EL (cell line): ENCODE results near the gene MACF1.

Experiments used
- DNase-seq: peaks from one replicate; pipeline ENCODE4 v3.0.0-alpha.2; 2016

The MACF1 gene

GRCh38 chr1:39214021-39214713 lies 9.7 kb downstream of the MACF1 start:
- peak; percentile 44 for DNase-seq

- no peak for DNase-seq
Observed at GRCh38 chr1:39214714-39214997, 10.2 kb downstream of the MACF1 start.

GRCh38 chr1:39214998-39215873 lies 10.7 kb downstream of the MACF1 start:
- DNase-seq: peak; percentile 46

- no peak for DNase-seq
Observed at GRCh38 chr1:39216771-39217170, 12.3 kb downstream of the MACF1 start.

- no peak for DNase-seq
Observed at GRCh38 chr1:39220891-39221870, 16.7 kb downstream of the MACF1 start.

DNA sequence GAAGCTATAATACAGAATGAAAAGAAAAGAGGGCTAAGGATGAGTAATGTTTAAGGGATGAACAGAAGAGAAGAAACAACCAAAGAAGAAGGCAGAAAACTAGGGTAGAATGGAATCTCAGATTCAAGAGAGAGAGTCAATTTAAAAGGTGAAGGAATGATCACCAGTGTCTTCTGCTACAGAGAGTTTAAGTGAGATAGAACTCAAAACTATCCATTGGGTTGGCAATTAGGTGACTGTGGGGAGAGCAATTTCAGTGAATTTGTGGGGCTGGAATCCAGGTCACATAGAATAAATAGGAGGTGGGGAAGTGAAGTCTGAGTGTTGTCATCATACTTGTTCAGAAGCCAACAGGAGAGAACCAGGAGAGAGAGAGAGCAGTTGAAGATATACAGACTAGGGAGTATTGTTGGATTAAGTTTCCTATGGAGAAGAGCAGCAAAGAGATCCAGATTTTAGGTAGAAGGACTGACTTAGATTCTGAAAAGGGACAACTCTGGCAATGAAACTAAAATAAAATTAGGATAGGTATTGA lies 19.9 kb downstream of the MACF1 start:
- no peak for DNase-seq

DNA sequence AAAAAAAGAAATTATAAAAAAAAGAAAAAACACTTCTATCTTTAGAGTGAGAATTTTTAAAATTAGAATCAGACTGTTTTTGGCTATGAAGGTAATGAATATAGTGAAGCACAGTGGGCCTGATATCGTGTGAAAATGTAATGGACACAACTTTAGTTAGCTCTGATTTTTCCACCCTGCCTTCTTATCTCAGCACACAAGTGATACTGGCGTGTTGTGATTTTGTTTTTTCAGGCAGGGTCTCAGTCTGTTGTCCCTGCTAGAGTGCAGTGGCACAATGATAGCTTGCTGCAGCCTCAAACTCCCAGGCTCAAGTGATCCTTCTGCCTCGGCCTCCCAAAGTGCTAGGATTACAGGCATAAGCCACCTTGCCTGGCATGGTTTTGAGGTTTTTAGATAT lies 22.3 kb downstream of the MACF1 start:
- no peak for DNase-seq

GRCh38 chr1:39228252-39228651 lies 23.8 kb downstream of the MACF1 start:
- DNase-seq: no peak

- DNase-seq: no peak
Observed at GRCh38 chr1:39229504-39229903, 25.0 kb downstream of the MACF1 start.

- DNase-seq: peak; percentile 61
Observed at GRCh38 chr1:39230261-39231190, 26.0 kb downstream of the MACF1 start.

DNA sequence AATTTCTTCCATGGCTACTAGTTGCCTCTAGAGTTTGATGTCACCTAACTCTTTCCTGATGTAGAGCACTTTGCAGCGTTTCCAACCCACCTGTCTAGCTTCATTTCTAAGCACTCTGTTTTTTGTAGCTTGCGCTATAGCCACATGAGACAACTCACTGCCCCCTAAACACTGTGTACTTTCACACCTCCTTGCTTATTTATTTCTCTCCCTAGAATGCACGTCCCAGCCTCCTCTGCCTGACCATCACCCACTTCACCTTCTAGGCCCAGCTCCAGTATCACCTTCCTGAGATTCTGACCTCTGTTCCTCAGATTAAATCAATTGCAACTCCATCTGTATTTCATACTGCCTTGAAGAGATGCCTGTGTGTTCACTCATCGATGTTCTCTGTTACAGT lies 32.5 kb downstream of the MACF1 start:
- DNase-seq: no peak

DNA sequence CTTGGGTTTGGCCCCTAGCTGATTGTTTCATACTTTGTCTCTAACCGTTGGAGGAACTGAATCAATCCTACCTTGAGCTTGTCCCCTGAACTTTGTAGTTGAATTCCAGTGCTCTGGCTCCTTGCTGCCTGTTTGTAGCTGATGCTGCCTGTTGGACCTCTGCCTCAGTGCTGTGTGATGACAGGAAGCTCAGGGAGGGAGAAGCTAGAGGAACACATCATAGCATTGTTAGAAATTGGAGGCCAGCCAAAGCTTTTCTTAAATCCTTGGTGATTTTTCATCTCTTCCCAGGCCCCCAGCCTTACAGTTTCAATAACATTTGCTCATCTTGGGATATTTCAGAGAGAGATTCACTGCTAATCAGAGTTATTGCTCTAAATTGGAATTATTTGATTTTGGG lies 34.0 kb downstream of the MACF1 start:
- peak; percentile 67 for DNase-seq

- no peak for DNase-seq
Observed at GRCh38 chr1:39239968-39240367, 35.5 kb downstream of the MACF1 start.

GRCh38 chr1:39243302-39243701 lies 38.8 kb downstream of the MACF1 start:
- no peak for DNase-seq

- peak; percentile 41 for DNase-seq
Observed at GRCh38 chr1:39250460-39251240, 46.2 kb downstream of the MACF1 start.

- DNase-seq: peak; percentile 75
Observed at GRCh38 chr1:39255222-39255621, 50.7 kb downstream of the MACF1 start.

GRCh38 chr1:39258146-39258924 lies 53.8 kb downstream of the MACF1 start:
- peak; percentile 72 for DNase-seq

- DNase-seq: no peak
Observed at GRCh38 chr1:39258925-39259244, 54.4 kb downstream of the MACF1 start.

DNA sequence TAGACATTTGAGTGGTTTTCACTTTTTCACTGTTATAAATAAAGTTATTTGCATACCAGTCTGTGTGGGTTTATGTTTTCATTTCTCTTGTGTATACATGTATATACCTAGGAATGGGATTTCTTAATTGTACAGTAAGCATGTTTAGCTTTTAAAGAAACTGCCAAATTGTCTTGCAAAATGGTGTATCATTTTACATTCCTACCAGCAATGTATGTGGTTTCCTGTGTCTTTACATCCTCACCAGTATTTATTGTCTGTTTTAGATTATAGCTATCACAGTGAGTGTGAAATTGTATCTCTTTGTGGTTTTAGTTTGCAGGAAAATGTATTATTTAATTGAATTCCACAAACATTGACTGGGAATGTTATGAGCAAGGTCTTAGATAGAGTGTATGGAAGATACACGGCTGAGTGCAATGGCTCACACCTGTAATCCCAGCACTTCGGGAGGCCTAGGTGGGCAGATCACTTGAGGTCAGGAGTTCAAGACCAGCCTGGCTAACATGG lies 57.3 kb downstream of the MACF1 start:
- DNase-seq: peak; percentile 29

DNA sequence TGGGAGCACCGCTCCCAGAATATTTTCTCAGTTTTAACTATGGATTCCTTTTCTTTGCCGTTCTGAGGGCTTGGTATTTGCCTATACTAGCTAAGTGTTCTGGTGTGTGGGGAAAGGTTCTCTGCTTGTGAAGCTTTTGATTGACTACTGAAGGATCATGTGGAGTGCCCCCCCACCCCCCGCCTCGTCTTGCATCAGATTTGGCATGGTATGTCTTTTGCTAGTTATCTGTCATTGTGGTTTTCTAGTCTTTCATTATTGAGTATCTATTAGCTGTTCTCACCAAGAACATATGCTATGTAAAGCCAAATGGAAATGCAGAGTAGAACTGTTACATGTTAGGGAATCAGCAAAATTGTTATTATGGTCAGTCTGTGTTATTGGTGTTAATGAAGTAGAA lies 58.3 kb downstream of the MACF1 start:
- no peak for DNase-seq
